Activated B cell treated with CpG ODN at 0.5 μM for 24 hours (primary cell): Measurements from ENCODE around the gene SZRD1. TPM values are rescaled to one million over a fixed set of nuclear protein-coding genes. Genes with fewer than 3 reads are reported as not detected.
"Not testable (repeated sequence)": the region's sequence is repeated elsewhere in the genome, so short reads cannot be mapped to it uniquely, and the experiment has no call there.

Experiments
- ATAC-seq: fragments of 200-7000 bp; cut with Tn5 transposase; one replicate; pipeline ENCODE4 v1.10.0; 2021; ENCODE audit warnings: low read depth, mild to moderate bottlenecking, moderate library complexity
- CTCF ChIA-PET: fragments of 350-600 bp; sonication (Branson Sonifier 250); formaldehyde crosslinking; loops from one replicate; lab custom pipeline; 2021; ENCODE audit warnings: antibody characterized with exemption; lab: Charles Lee
- POLR2A ChIA-PET: fragments of 350-600 bp; sonication (Branson Sonifier 250); formaldehyde crosslinking; loops from one replicate; lab custom pipeline; 2021; ENCODE audit warnings: antibody characterized with exemption; lab: Charles Lee
- DNase-seq: peaks from one replicate; pipeline ENCODE4 v3.0.0; 2022
- H3K27ac Mint-ChIP-seq: one replicate; pipeline ENCODE4 v1.8.0; 2020; ENCODE audit warnings: mixed read lengths
- H3K27me3 Mint-ChIP-seq: one replicate; pipeline ENCODE4 v1.8.0; 2021; ENCODE audit warnings: mixed read lengths
- H3K36me3 Mint-ChIP-seq: one replicate; pipeline ENCODE4 v1.8.0; 2021; ENCODE audit warnings: low read depth, mixed read lengths
- H3K4me1 Mint-ChIP-seq: one replicate; pipeline ENCODE4 v1.8.0; 2021; ENCODE audit warnings: mixed read lengths
- H3K4me3 Mint-ChIP-seq: one replicate; pipeline ENCODE4 v1.8.0; 2020; ENCODE audit warnings: mild to moderate bottlenecking, mixed read lengths
- H3K9me3 Mint-ChIP-seq: one replicate; pipeline ENCODE4 v1.8.0; 2020; ENCODE audit warnings: mixed read lengths
- intact Hi-C: fragments of 100-400 bp; cut with micrococcal nuclease; formaldehyde crosslinking; loops from one replicate; pipeline ENCODE4 v1.15.1; 2024
- total RNA-seq: library from RNA; stranded (reverse); gene quantifications from 2 replicates; pipeline ENCODE4 v1.2.3, GENCODE V29; 2022
- TF ChIP-seq, protein P1 (sequence below): fragments of 200-600 bp; IDR thresholded peaks from one replicate; pipeline ENCODE4 v1.8.0; 2022; ENCODE audit warnings: antibody characterized with exemption, mild to moderate bottlenecking

SZRD1 gene
- total RNA-seq, 1 donor from 2014 or later, result 184 TPM

GRCh38 chr1:16334655-16335340 lies 32.2 kb upstream of the SZRD1 start:
- peaks cover 22% of the 10 kb centered on the region for H3K4me1 Mint-ChIP-seq
- no peaks in the 10 kb centered on the region for H3K27me3 Mint-ChIP-seq
- POLR2A ChIA-PET, result interaction anchor here (0.6 kb wide), 1 partner anchor 23 kb away, joined by 5 read pairs; no protein-coding TSS in a partner anchor
- intact Hi-C loops, result no loop called here
- CTCF ChIA-PET, result interaction anchor here (0.6 kb wide), 1 partner anchor 58 kb away, joined by 3 read pairs; no protein-coding TSS in a partner anchor
- DNase-seq (no peak), ATAC-seq (no peak)
- no peak overlapping the region for H3K27ac Mint-ChIP-seq
- H3K4me3 Mint-ChIP-seq, result no peak overlapping the region
- H3K9me3 Mint-ChIP-seq, result no peaks in the 10 kb centered on the region
- H3K36me3 Mint-ChIP-seq, result peaks cover 10% of the 10 kb centered on the region
- TF ChIP-seq, protein P1, sequence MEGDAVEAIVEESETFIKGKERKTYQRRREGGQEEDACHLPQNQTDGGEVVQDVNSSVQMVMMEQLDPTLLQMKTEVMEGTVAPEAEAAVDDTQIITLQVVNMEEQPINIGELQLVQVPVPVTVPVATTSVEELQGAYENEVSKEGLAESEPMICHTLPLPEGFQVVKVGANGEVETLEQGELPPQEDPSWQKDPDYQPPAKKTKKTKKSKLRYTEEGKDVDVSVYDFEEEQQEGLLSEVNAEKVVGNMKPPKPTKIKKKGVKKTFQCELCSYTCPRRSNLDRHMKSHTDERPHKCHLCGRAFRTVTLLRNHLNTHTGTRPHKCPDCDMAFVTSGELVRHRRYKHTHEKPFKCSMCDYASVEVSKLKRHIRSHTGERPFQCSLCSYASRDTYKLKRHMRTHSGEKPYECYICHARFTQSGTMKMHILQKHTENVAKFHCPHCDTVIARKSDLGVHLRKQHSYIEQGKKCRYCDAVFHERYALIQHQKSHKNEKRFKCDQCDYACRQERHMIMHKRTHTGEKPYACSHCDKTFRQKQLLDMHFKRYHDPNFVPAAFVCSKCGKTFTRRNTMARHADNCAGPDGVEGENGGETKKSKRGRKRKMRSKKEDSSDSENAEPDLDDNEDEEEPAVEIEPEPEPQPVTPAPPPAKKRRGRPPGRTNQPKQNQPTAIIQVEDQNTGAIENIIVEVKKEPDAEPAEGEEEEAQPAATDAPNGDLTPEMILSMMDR, result no peak

GRCh38 chr1:16338961-16339360 lies 28.1 kb upstream of the SZRD1 start:
- no peaks in the 10 kb centered on the region for H3K27me3 Mint-ChIP-seq
- ATAC-seq, result no peak
- no peak overlapping the region for H3K27ac Mint-ChIP-seq
- H3K4me3 Mint-ChIP-seq, result no peak overlapping the region
- H3K9me3 Mint-ChIP-seq, result no peaks in the 10 kb centered on the region
- intact Hi-C loops, result no loop called here
- H3K36me3 Mint-ChIP-seq, result peaks cover 15% of the 10 kb centered on the region
- TF ChIP-seq, protein P1, result no peak
- H3K4me1 Mint-ChIP-seq, result peaks cover 27% of the 10 kb centered on the region
- POLR2A ChIA-PET, result no interaction called here
- CTCF ChIA-PET, result no interaction called here
- no peak for DNase-seq

- Mint-ChIP-seq H3K36me3 (peaks cover 13% of the 10 kb centered on the region), H3K4me3 (no peak overlapping the region), H3K4me1 (peaks cover 20% of the 10 kb centered on the region), H3K27ac (no peak overlapping the region), H3K9me3 (no peaks in the 10 kb centered on the region), H3K27me3 (no peaks in the 10 kb centered on the region)
- DNase-seq (no peak), ATAC-seq (no peak)
- ChIA-PET POLR2A (no interaction called here), CTCF (no interaction called here)
- intact Hi-C loops, result no loop called here
- TF ChIP-seq, protein P1, result no peak
Observed at GRCh38 chr1:16340673-16341072, 26.4 kb upstream of the SZRD1 start.

DNA sequence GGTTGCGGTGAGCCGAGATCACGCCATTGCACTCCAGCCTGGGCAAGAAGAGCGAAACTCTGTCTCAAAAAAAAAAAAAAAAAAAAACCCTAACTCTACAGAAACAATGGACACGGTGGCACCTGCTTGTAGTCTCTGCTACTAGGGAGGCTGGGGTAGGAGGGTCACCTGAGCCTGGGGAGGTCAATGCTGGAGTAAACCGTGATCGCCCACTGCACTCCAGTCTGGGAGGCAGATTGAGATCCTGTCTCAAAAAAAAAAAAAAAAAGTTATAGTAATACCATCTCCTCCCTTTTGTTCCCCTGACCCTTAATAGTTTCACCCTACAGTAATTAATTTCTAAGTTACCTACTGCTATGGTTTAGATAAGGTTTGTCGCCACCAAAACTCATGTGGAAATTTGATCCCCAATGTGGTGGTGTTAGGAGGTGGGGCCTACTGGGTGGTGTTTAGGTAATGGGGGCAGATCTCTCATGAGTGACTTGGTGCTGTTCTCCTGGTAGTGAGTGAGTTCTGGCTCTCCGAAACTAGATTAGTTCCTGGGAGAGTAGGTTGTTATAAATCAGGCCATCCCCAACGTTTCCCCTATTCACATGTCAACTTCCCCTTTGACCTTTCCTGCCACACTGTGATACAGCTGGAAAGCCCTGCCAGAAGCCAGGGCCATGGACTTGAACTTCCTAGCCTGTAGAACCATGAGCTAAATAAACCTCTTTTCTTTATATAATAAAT lies 24.5 kb upstream of the SZRD1 start:
- Mint-ChIP-seq H3K4me3 (no peak overlapping the region), H3K9me3 (no peaks in the 10 kb centered on the region), H3K36me3 (peaks cover 15% of the 10 kb centered on the region), H3K27ac (no peak overlapping the region), H3K4me1 (peaks cover 22% of the 10 kb centered on the region), H3K27me3 (no peaks in the 10 kb centered on the region)
- no peak for ATAC-seq
- intact Hi-C loops, result no loop called here
- TF ChIP-seq, protein P1, result no peak
- ChIA-PET POLR2A (no interaction called here), CTCF (no interaction called here)
- no peak for DNase-seq

DNA sequence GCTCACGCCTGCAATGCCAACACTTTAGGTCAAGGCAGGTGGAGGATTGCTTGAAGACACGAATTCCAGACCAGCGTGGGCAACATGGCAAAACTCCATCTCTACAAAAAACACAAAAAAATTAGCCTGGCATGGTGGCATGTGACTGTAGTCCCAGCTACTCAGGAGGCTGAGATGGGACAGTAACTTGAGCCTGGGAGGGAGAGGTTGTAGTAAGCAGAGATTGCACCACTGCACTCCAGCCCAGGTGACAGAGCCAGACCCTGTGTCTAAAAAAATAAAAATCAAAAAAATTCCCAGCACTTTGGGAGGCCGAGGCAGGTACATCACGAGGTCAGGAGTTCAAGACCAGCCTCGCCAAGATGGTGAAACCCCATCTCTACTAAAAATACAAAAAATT lies 23.8 kb upstream of the SZRD1 start:
- H3K4me3 Mint-ChIP-seq, DNase-seq, ATAC-seq, intact Hi-C loops, H3K27ac Mint-ChIP-seq, CTCF ChIA-PET, H3K27me3 Mint-ChIP-seq, H3K9me3 Mint-ChIP-seq, POLR2A ChIA-PET: not testable (repeated sequence)
- peaks cover 24% of the 10 kb centered on the region for H3K4me1 Mint-ChIP-seq
- peaks cover 15% of the 10 kb centered on the region for H3K36me3 Mint-ChIP-seq
